GM12878 (cell line): ENCODE results near the gene RNLS. TPM values are rescaled to one million over a fixed set of nuclear protein-coding genes. Genes with fewer than 3 reads are reported as not detected.

Experiments used
- ATAC-seq: fragments of 200-7000 bp; cut with Tn5 transposase; 3 replicates; pipeline ENCODE4 v1.9.1; 2020; ENCODE audit warnings: mild to moderate bottlenecking, moderate library complexity
- BruUV-seq: library from RNA; stranded (reverse); fragments of 400-500 nt; replicated peaks from 2 replicates; lab custom pipeline; 2021; lab: Mats Ljungman, UMichigan
- CTCF ChIA-PET: fragments of 300-600 bp; sonication (Branson Sonifier 250); formaldehyde crosslinking; extraction: SDS; loops from one replicate; lab custom pipeline; 2021; ENCODE audit warnings: inconsistent platforms; lab: Yijun Ruan, JAX
- POLR2A ChIA-PET: fragments of 350-600 bp; formaldehyde crosslinking; extraction: SDS; loops from one replicate; lab custom pipeline; 2021; ENCODE audit warnings: inconsistent platforms; lab: Charles Lee
- RAD21 ChIA-PET: fragments of 300-600 bp; sonication (Branson Sonifier 250); formaldehyde crosslinking; loops from one replicate; lab custom pipeline; 2023; ENCODE audit warnings: antibody characterized with exemption; ENCODE audit not compliant: unreplicated experiment; lab: Charles Lee
- SMC1A ChIA-PET: fragments of 300-600 bp; sonication (Branson Sonifier 250); formaldehyde crosslinking; loops from one replicate; lab custom pipeline; 2023; ENCODE audit not compliant: unreplicated experiment, uncharacterized antibody; lab: Charles Lee
- DNase-seq: peaks from one replicate; pipeline ENCODE4 v3.0.0-alpha.2; 2011; ENCODE audit warnings: low read depth, low spot score
- FAIRE-seq: peaks from 3 replicates; lab custom pipeline; 2011; peaks lifted over from hg19 to GRCh38; lab: Jason Lieb, UNC
- H2AFZ ChIP-seq: 2 replicates; pipeline ENCODE4 v1.6.0; 2011; ENCODE audit warnings: low read depth, low read length, control low read depth; ENCODE audit not compliant: control insufficient read depth
- H3K27ac ChIP-seq: 2 replicates; pipeline ENCODE4 v1.5.1; 2011; ENCODE audit warnings: control low read depth; ENCODE audit not compliant: control insufficient read depth, insufficient read depth
- H3K27me3 ChIP-seq, 2 experiments: replicated peaks in 1 of 2; 2 replicates each; pipeline versions ENCODE4 v1.6.0 to v1.6.1; 2011; ENCODE audit warnings: low read length in 1 of 2; ENCODE audit not compliant: control insufficient read depth in 2 of 2, insufficient read depth in 2 of 2
- H3K36me3 ChIP-seq, 2 experiments: 2 replicates each; pipeline ENCODE4 v1.5.1; 2011; ENCODE audit warnings: low read length in 1 of 2; ENCODE audit not compliant: control insufficient read depth in 2 of 2, insufficient read depth in 2 of 2
- H3K4me1 ChIP-seq: 2 replicates; pipeline ENCODE4 v1.6.1; 2011; ENCODE audit warnings: mild to moderate bottlenecking, low read length, moderate library complexity, mixed read lengths; ENCODE audit not compliant: control insufficient read depth, insufficient read depth
- H3K4me2 ChIP-seq: 2 replicates; pipeline ENCODE4 v1.6.0; 2011; ENCODE audit warnings: control low read depth; ENCODE audit not compliant: control insufficient read depth, insufficient read depth
- H3K4me3 ChIP-seq: fragments of 200-600 bp; sonication (generic); 2 replicates; pipeline ENCODE4 v1.5.1; 2016
- H3K79me2 ChIP-seq: 2 replicates; pipeline ENCODE4 v1.6.0; 2011; ENCODE audit warnings: low read length; ENCODE audit not compliant: control insufficient read depth, insufficient read depth
- H3K9ac ChIP-seq: 2 replicates; pipeline ENCODE4 v1.8.0; 2011; ENCODE audit warnings: low read length, control low read depth, mixed read lengths; ENCODE audit not compliant: control insufficient read depth, insufficient read depth
- H3K9me3 ChIP-seq: replicated peaks from 3 replicates; pipeline ENCODE4 v1.5.1; 2011; ENCODE audit warnings: mild to moderate bottlenecking, low read length; ENCODE audit not compliant: control insufficient read depth, insufficient read depth
- H4K20me1 ChIP-seq: 2 replicates; pipeline ENCODE4 v1.6.0; 2011; ENCODE audit not compliant: control insufficient read depth, insufficient read depth
- BCL3 ChIP-seq: IDR thresholded peaks from 2 replicates; pipeline ENCODE4 v1.6.1; 2011; ENCODE audit warnings: borderline replicate concordance, low read depth, mild to moderate bottlenecking, moderate library complexity, low read length; ENCODE audit not compliant: insufficient read depth, poor library complexity, severe bottlenecking
- FOXK2 ChIP-seq: fragments of 450-650 bp; IDR thresholded peaks from 2 replicates; pipeline ENCODE4 v1.6.1; 2017; ENCODE audit warnings: mild to moderate bottlenecking, moderate library complexity
- HDAC6 ChIP-seq: fragments of 200-600 bp; sonication (generic); IDR thresholded peaks from one replicate; pipeline ENCODE4 v1.8.0; 2017; ENCODE audit warnings: antibody characterized with exemption; ENCODE audit not compliant: unreplicated experiment
- MEF2A ChIP-seq: IDR thresholded peaks from 2 replicates; pipeline ENCODE4 v1.6.1; 2011; ENCODE audit warnings: low read depth, mild to moderate bottlenecking, low read length, moderate library complexity; ENCODE audit not compliant: insufficient read depth
- PAX5 ChIP-seq: IDR thresholded peaks from 2 replicates; pipeline ENCODE4 v1.6.1; 2011; ENCODE audit warnings: low read depth, low read length, borderline replicate concordance
- SPI1 ChIP-seq: IDR thresholded peaks from 2 replicates; pipeline ENCODE4 v1.6.1; 2011; ENCODE audit warnings: low read depth, mild to moderate bottlenecking, low read length, moderate library complexity, borderline replicate concordance; ENCODE audit not compliant: insufficient read depth
- STAT3 ChIP-seq: IDR thresholded peaks from 2 replicates; pipeline ENCODE4 v1.6.1; 2011; ENCODE audit warnings: low read depth, low read length, improper control_type of control experiment
- TCF3 ChIP-seq: IDR thresholded peaks from 2 replicates; pipeline ENCODE4 v1.6.1; 2012; ENCODE audit warnings: low read depth, mild to moderate bottlenecking, low read length, borderline replicate concordance; ENCODE audit not compliant: insufficient read depth
- YY1 ChIP-seq: IDR thresholded peaks from 2 replicates; pipeline ENCODE4 v1.6.1; 2011; ENCODE audit warnings: low read depth, mild to moderate bottlenecking, low read length
- ZNF622 ChIP-seq: fragments of 450-650 bp; IDR thresholded peaks from 2 replicates; pipeline ENCODE4 v1.6.1; 2017; ENCODE audit warnings: mild to moderate bottlenecking, inconsistent platforms
- ZSCAN29 ChIP-seq: fragments of 450-650 bp; IDR thresholded peaks from 2 replicates; pipeline ENCODE4 v1.6.1; 2017; ENCODE audit warnings: mild to moderate bottlenecking, moderate library complexity
- WGBS: methylation state at CpG from one replicate; pipeline ENCODE4 v1.1.6; 2016; ENCODE audit warnings: low lambda C conversion rate; ENCODE audit not compliant: insufficient replicate concordance, insufficient coverage; ENCODE audit errors: missing lambda C conversion rate; 5-methylcytosine and 5-hydroxymethylcytosine counted together
- in situ Hi-C: fragments of 300-500 bp; cut with MboI; formaldehyde crosslinking; loops from 9 replicates; pipeline ENCODE4 v1.14.3; 2018; ENCODE audit warnings: mixed read lengths
- intact Hi-C: fragments of 100-400 bp; cut with micrococcal nuclease; formaldehyde crosslinking; loops from one replicate; pipeline ENCODE4 v1.14.2; 2022; ENCODE audit not compliant: unreplicated experiment
- polyA plus RNA-seq, 11 experiments: library from polyadenylated mRNA; depleted of rRNA in 4 of 11; unstranded in 6 of 11; stranded (reverse) in 5 of 11; fragments of >200 nt; fragmentation: Nextera tagmentation in 4 of 11; fragmentation: Illumina TruSeq in 1 of 11; extraction: Ambion mirVana in 4 of 11; extraction: Trizol in 1 of 11; gene quantifications; 1 replicate in 1 of 11; 2 replicates in 10 of 11; pipeline versions ENCODE4 v1.2.1 to v1.2.3, GENCODE V29; 2011 to 2016; ENCODE audit warnings: inconsistent platforms in 2 of 11, missing spikeins in 2 of 11, low read depth in 1 of 11
- total RNA-seq, 4 experiments: library from RNA; depleted of rRNA in 3 of 4; stranded (reverse); fragments of >200 nt in 3 of 4; fragmentation: Illumina TruSeq in 1 of 4; extraction: Trizol in 1 of 4; gene quantifications; 2 replicates each; pipeline versions ENCODE4 v1.2.1 to v1.2.3, GENCODE V29; 2013 to 2021
- TF ChIP-seq, protein P1 (sequence below): fragments of 450-650 bp; conservative IDR thresholded peaks from 2 replicates; pipeline ENCODE4 v1.6.1; 2017; ENCODE audit warnings: mild to moderate bottlenecking, moderate library complexity
- TF ChIP-seq, protein P2 (sequence below): IDR thresholded peaks from 2 replicates; pipeline ENCODE4 v1.6.1; 2012; ENCODE audit warnings: low read length, inconsistent platforms

Gene RNLS
- total and polyA plus RNA-seq, 10 of the 15 experiments (the other 5 are each of a cell fraction or from before 2014, with no cell fraction given) = 3.4 to 6.7 (median 4.6) TPM

DNA sequence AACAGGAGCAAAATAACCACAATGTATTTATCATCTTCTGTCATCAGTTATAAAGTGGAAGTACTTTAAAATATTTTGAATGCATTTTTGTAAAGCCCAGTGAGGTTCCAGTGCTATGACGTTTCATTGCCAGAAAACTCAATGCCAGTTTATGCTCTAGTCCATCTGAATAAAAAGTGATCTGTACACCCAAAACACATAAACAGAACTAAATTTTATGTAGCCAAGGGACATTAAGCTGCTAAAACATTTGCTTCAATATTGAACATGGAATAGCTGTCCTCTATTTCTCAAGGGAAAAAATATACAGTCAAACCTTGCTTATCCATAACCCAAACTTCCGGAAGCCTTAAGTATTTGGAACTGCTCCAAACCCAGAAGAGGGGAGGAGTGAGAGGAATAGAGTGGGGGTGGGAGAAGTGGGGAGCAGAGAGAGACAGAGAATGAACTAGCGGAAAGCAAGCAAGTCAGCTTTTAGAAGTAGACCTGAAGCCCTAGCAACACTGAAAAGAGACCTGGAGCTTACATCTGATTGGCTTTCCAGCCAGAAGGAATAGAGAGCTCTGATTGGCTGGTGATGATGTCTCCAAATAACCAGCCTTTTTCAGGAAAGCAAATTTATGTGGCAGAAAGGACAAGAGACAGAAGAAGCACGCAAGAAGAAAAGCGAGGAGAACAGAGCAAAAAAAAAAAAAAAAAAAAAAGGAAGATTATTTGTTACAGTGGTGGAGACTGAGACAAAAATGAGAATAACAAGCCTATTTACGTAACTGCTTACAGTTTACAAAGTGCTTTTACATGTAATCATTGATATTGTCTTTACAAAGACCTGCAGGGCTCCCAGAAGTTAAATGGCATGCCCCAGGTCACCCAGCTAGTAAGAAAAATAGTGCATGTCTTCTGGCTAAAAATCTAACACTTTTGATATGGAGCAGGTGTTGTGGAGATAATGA, 196.0 kb downstream of the RNLS start (continued):
- 0 out of 2 replicates have a peak, but pooled peaks have one; percentile 22 for TF ChIP-seq MEF2A

DNA sequence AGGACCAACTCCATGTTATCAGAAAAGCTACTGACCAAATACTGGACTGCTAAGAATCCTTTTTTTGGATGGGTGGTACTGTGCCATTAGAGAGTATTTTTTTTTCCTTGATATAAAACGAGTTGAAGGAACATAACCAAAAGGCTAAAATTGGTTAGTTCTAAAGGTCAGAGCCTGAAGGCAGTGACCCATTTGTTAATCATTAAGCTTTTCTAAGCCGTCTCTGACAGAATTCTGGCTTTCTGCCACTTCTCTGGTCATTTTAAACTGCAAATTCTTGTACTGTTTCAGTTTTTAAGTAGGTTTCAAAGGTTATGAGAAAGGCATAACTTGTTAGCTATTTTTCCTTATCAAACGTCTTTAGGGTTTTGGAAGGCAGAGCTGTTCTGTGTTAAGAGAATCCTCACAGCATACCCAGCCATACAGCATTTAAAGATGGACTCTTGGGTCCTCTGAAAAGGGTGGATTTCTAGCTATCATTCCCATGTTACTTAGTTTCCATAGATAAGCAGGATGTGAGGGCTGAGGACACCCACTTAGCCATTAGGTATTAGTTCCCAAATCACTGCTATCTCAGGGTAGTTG, 196.8 kb downstream of the RNLS start:
- peak overlapping the region; percentile 99 for H3K27ac ChIP-seq
- TSS peak; percentile 89 for BruUV-seq
- no peaks in the 10 kb centered on the region for H3K27me3 ChIP-seq
- ChIA-PET RAD21 (interaction anchor here (0.5 to 7.3 kb wide), 43 partner anchors 9 to 1420 kb away, joined by 3 to 158 read pairs (median 6); partner anchors contain the start of genes ATAD1, KLLN and PTEN), POLR2A (interaction anchor here (0.7 to 5.3 kb wide), 14 partner anchors 50 to 568 kb away, joined by 3 to 53 read pairs (median 5); partner anchors contain the start of genes KLLN and PTEN), SMC1A (interaction anchor here (0.6 to 10.1 kb wide), 44 partner anchors 11 to 742 kb away, joined by 3 to 192 read pairs (median 5); partner anchors contain the start of genes KLLN and PTEN), CTCF (interaction anchor here (0.9 to 5.6 kb wide), 20 partner anchors 8 to 644 kb away, joined by 3 to 98 read pairs (median 6); partner anchors contain the start of genes ATAD1, KLLN and PTEN)
- DNase-seq (peak; percentile 85), FAIRE-seq (peak; percentile 27), ATAC-seq (peak; percentile 49)
- peaks cover 57% of the 10 kb centered on the region for H3K4me1 ChIP-seq
- H3K4me3 ChIP-seq = peak overlapping the region; percentile 48; the same call in 1 of the 2 replicates
- no peaks in the 10 kb centered on the region for H3K36me3 ChIP-seq
- H4K20me1 ChIP-seq = no peaks in the 10 kb centered on the region
- H3K9ac ChIP-seq = peak overlapping the region; percentile 85
- no peaks in the 10 kb centered on the region for H3K79me2 ChIP-seq
- intact Hi-C loops (loop anchor here (1.0 to 5.0 kb wide), 4 partner anchors 94 to 321 kb away; no protein-coding TSS in a partner anchor), in situ Hi-C loops (loop anchor here (5.0 kb wide), 1 partner anchor 524 kb away; the partner anchor contains the start of genes KLLN and PTEN)
- H3K9me3 ChIP-seq = peaks cover 3% of the 10 kb centered on the region; the same call in 2 of the 3 replicates
- 0% methylated on average over 3 of the region's 3 CpGs for WGBS
- peak overlapping the region; percentile 78 for H3K4me2 ChIP-seq
- H2AFZ ChIP-seq = peak overlapping the region; percentile 56
- TF ChIP-seq YY1 (no peak), TCF3 (no peak), HDAC6 (no peak), STAT3 (0 out of 2 replicates have a peak, but pooled peaks have one; percentile 72), FOXK2 (no peak), SPI1 (no peak), ZSCAN29 (0 out of 2 replicates have a peak, but pooled peaks have one; percentile 78), ZNF622 (no peak), PAX5 (no peak), BCL3 (no peak)
- TF ChIP-seq, protein P1, sequence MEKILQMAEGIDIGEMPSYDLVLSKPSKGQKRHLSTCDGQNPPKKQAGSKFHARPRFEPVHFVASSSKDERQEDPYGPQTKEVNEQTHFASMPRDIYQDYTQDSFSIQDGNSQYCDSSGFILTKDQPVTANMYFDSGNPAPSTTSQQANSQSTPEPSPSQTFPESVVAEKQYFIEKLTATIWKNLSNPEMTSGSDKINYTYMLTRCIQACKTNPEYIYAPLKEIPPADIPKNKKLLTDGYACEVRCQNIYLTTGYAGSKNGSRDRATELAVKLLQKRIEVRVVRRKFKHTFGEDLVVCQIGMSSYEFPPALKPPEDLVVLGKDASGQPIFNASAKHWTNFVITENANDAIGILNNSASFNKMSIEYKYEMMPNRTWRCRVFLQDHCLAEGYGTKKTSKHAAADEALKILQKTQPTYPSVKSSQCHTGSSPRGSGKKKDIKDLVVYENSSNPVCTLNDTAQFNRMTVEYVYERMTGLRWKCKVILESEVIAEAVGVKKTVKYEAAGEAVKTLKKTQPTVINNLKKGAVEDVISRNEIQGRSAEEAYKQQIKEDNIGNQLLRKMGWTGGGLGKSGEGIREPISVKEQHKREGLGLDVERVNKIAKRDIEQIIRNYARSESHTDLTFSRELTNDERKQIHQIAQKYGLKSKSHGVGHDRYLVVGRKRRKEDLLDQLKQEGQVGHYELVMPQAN = no peak
- TF ChIP-seq, protein P2, sequence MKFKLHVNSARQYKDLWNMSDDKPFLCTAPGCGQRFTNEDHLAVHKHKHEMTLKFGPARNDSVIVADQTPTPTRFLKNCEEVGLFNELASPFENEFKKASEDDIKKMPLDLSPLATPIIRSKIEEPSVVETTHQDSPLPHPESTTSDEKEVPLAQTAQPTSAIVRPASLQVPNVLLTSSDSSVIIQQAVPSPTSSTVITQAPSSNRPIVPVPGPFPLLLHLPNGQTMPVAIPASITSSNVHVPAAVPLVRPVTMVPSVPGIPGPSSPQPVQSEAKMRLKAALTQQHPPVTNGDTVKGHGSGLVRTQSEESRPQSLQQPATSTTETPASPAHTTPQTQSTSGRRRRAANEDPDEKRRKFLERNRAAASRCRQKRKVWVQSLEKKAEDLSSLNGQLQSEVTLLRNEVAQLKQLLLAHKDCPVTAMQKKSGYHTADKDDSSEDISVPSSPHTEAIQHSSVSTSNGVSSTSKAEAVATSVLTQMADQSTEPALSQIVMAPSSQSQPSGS = no peak
